ENCODE measurements around the gene ST6GAL2.

Gene ST6GAL2

GRCh38 chr2:106904242-106904641 is 18.3 kb upstream of the ST6GAL2 start:
- H3K27ac Mint-ChIP-seq, result no peak overlapping the region
- no peak for DNase-seq
- no peaks in the 10 kb centered on the region for H3K4me1 Mint-ChIP-seq
- peaks cover 9% of the 10 kb centered on the region for H3K27me3 Mint-ChIP-seq (ENCODE audit: low read depth, poor library complexity)
- H3K4me3 Mint-ChIP-seq, result no peak overlapping the region
- H3K9me3 Mint-ChIP-seq, result peaks cover 43% of the 10 kb centered on the region
- peaks cover 2% of the 10 kb centered on the region for H3K36me3 Mint-ChIP-seq (ENCODE audit: low read depth)
- TF ChIP-seq, protein P1, sequence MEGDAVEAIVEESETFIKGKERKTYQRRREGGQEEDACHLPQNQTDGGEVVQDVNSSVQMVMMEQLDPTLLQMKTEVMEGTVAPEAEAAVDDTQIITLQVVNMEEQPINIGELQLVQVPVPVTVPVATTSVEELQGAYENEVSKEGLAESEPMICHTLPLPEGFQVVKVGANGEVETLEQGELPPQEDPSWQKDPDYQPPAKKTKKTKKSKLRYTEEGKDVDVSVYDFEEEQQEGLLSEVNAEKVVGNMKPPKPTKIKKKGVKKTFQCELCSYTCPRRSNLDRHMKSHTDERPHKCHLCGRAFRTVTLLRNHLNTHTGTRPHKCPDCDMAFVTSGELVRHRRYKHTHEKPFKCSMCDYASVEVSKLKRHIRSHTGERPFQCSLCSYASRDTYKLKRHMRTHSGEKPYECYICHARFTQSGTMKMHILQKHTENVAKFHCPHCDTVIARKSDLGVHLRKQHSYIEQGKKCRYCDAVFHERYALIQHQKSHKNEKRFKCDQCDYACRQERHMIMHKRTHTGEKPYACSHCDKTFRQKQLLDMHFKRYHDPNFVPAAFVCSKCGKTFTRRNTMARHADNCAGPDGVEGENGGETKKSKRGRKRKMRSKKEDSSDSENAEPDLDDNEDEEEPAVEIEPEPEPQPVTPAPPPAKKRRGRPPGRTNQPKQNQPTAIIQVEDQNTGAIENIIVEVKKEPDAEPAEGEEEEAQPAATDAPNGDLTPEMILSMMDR (IDR thresholded peaks at IDR 0.05), result no peak

DNA sequence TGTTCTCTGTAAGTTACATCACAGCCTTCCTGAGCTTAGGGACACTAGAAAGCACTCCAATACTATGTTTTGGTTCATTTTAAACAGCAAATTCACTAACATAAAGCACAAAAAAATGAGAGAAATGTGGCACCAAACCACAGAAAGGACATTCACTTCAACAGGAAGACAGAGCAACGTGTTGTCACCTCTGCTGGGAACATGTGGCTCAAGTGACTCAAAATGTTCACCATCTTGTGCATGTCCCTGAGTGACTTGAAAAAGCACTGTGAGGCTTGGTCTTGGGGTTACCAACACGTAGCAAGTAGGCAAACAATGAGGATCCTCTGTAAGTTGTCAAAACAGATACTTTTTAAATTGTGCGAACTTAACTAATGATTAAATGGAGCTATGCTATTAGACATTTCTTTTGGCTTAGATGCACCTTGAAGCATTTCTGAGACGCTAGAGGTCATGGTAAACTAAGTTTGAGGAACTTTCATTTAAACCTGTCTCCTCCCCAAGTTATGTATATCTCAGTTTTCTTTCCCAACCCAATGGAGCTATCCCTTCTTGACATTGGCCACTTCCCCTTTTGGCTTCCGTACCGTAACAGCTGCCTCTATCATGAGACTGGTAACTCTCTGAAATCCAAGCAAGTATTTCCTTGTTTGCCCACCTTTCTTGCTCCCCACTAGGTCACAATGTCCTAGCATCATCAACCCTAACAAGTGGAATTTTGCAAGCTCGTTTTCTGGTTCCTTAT is 14.0 kb upstream of the ST6GAL2 start:
- no peak for DNase-seq
- Mint-ChIP-seq H3K4me1 (no peaks in the 10 kb centered on the region), H3K27me3 (ENCODE audit: low read depth, poor library complexity) (no peaks in the 10 kb centered on the region), H3K27ac (no peak overlapping the region), H3K4me3 (no peak overlapping the region), H3K36me3 (ENCODE audit: low read depth) (no peaks in the 10 kb centered on the region), H3K9me3 (peaks cover 27% of the 10 kb centered on the region)
- TF ChIP-seq, protein P1 (IDR thresholded peaks at IDR 0.05), result no peak

- TF ChIP-seq, protein P1 (IDR thresholded peaks at IDR 0.05), result no peak
- Mint-ChIP-seq H3K27ac (no peak overlapping the region), H3K4me1 (peaks cover 15% of the 10 kb centered on the region), H3K4me3 (no peak overlapping the region), H3K9me3 (peaks cover 13% of the 10 kb centered on the region), H3K36me3 (ENCODE audit: low read depth) (peaks cover 15% of the 10 kb centered on the region), H3K27me3 (ENCODE audit: low read depth, poor library complexity) (no peaks in the 10 kb centered on the region)
- no peak for DNase-seq
Observed at GRCh38 chr2:106894545-106894944, 8.6 kb upstream of the ST6GAL2 start.

DNA sequence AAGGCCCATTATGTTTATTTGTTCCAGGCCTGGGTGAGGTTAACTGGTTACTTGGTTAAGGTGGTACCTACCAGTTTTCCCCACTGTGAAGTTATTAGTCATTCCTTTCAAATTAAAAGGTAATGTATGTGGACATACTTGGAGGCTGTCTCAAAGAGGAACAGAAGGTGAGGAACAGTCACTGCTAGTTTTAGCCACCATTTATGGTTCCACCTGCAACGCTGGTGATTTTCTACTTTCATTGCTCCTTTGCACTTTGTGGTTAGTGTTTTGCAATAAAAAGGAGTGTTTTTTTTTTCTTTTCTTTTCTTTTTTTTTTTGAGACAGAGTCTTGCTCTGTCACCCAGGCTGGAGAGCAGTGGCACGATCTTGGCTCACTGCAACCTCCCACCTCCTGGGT is 6.1 kb upstream of the ST6GAL2 start:
- H3K36me3 Mint-ChIP-seq (ENCODE audit: low read depth), result peaks cover 15% of the 10 kb centered on the region
- H3K4me3 Mint-ChIP-seq, result no peak overlapping the region
- no peak overlapping the region for H3K27ac Mint-ChIP-seq
- peaks cover 13% of the 10 kb centered on the region for H3K9me3 Mint-ChIP-seq
- TF ChIP-seq, protein P1 (IDR thresholded peaks at IDR 0.05), result no peak
- no peaks in the 10 kb centered on the region for H3K27me3 Mint-ChIP-seq (ENCODE audit: low read depth, poor library complexity)
- H3K4me1 Mint-ChIP-seq, result peaks cover 20% of the 10 kb centered on the region
- DNase-seq, result no peak

GRCh38 chr2:106890606-106891005 is 4.6 kb upstream of the ST6GAL2 start:
- TF ChIP-seq, protein P1 (IDR thresholded peaks at IDR 0.05), result no peak
- DNase-seq, result no peak
- Mint-ChIP-seq H3K9me3 (peaks cover 13% of the 10 kb centered on the region), H3K4me1 (peaks cover 24% of the 10 kb centered on the region), H3K36me3 (ENCODE audit: low read depth) (peaks cover 15% of the 10 kb centered on the region), H3K27ac (no peak overlapping the region), H3K4me3 (no peak overlapping the region), H3K27me3 (ENCODE audit: low read depth, poor library complexity) (peaks cover 4% of the 10 kb centered on the region)
